Measurements from ENCODE around the gene PTPRJ. TPM values are rescaled to one million over a fixed set of nuclear protein-coding genes. Genes with fewer than 3 reads are reported as not detected.

Gene PTPRJ
- total RNA-seq, 1 donor from 2014 or later = 34.9 TPM

DNA sequence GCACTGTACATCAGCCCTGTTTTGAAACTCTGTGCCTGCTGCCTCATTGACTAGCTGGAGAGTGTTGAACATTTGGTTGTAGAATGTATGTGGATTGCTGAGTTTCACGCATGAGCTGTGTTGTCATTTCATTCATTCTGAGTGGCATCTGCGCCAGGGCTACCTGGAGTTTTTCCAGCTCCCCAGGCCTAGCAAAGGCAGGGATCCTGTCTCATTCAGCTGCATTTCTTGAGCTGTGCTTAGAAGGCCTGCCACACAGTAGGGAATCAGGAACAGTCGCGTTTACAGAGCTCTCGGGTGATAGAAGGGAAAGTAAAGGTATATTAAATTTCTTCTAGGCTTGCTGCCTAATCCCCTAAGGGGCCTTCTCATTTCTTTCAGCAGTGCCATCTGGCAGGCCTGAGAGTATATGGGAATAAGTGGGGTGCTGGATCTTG, 44.3 kb downstream of the PTPRJ start:
- no peak overlapping the region for H3K27ac ChIP-seq
- no peaks in the 10 kb centered on the region for H3K9me3 ChIP-seq
- H3K36me3 ChIP-seq = no peaks in the 10 kb centered on the region
- H3K4me1 ChIP-seq = peaks cover 11% of the 10 kb centered on the region
- no peaks in the 10 kb centered on the region for H3K27me3 ChIP-seq
- TF ChIP-seq, protein P1, sequence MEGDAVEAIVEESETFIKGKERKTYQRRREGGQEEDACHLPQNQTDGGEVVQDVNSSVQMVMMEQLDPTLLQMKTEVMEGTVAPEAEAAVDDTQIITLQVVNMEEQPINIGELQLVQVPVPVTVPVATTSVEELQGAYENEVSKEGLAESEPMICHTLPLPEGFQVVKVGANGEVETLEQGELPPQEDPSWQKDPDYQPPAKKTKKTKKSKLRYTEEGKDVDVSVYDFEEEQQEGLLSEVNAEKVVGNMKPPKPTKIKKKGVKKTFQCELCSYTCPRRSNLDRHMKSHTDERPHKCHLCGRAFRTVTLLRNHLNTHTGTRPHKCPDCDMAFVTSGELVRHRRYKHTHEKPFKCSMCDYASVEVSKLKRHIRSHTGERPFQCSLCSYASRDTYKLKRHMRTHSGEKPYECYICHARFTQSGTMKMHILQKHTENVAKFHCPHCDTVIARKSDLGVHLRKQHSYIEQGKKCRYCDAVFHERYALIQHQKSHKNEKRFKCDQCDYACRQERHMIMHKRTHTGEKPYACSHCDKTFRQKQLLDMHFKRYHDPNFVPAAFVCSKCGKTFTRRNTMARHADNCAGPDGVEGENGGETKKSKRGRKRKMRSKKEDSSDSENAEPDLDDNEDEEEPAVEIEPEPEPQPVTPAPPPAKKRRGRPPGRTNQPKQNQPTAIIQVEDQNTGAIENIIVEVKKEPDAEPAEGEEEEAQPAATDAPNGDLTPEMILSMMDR (IDR thresholded peaks at IDR 0.05) = no peak
- intact Hi-C loops (cut with DNase I) = no loop called here
- no peak for ATAC-seq
- no peak for DNase-seq
- no peak overlapping the region for H3K4me3 ChIP-seq

DNA sequence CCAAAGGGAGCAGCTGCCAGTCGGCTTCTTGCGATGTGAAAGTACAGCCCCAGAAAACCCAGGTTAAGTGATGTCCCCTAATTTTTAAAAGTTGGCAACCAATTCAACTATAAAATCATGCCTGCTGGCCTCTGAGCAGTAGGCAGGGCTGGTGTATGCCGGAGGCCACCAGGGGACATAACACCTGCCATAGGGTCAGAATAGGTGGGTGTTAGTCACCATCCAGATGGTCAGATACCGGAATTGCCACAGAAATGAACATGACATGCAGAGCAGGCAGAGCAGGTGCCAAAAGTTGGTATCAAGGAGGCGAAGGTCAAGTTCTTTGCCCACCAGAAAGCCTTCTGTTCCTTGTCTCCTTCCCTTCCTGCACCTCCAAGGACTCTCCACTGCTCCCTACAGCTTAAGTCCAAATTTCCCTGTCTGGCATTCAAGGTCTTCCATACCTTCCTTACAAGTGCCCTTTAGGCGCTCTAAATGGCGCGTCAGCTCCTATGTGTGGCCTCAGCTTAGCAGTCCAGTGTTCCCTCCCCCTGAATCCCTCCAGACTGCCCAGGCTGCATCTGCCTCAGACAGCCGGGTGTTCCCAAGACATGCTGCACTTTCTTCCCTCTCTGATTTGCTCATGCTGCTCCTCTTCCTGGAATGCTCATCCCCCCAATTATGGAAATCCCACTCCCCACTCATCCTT, 45.1 kb downstream of the PTPRJ start:
- Histone ChIP-seq H3K27ac (no peak overlapping the region), H3K27me3 (no peaks in the 10 kb centered on the region), H3K4me1 (peaks cover 17% of the 10 kb centered on the region), H3K4me3 (no peak overlapping the region), H3K36me3 (no peaks in the 10 kb centered on the region), H3K9me3 (no peaks in the 10 kb centered on the region)
- ATAC-seq = peak; percentile 37
- DNase-seq = no peak
- intact Hi-C loops (cut with DNase I) = no loop called here
- TF ChIP-seq, protein P1 (IDR thresholded peaks at IDR 0.05) = no peak

DNA sequence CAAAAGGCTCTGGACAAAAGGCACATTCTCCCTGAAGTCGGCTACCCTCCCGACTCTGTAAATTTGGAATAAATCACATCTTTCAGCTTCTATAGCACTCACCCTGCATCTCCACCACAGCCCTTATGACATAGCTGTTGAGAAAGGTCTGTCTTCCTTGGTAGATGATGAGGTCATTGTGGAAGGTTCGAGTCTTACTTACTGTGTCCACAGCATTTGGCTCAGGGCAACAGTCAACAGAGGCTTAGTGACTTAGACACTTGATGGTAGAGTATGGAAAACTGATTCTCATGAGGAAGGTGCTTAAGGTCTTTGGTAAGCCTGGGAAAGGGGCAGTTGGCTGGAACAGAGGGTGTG, 45.6 kb downstream of the PTPRJ start:
- TF ChIP-seq, protein P1 (IDR thresholded peaks at IDR 0.05) = no peak
- no peaks in the 10 kb centered on the region for H3K36me3 ChIP-seq
- H3K4me1 ChIP-seq = peaks cover 22% of the 10 kb centered on the region
- H3K4me3 ChIP-seq = no peak overlapping the region
- intact Hi-C loops (cut with DNase I) = no loop called here
- no peak overlapping the region for H3K27ac ChIP-seq
- DNase-seq (no peak), ATAC-seq (peak; percentile 78)
- no peaks in the 10 kb centered on the region for H3K9me3 ChIP-seq
- H3K27me3 ChIP-seq = no peaks in the 10 kb centered on the region

DNA sequence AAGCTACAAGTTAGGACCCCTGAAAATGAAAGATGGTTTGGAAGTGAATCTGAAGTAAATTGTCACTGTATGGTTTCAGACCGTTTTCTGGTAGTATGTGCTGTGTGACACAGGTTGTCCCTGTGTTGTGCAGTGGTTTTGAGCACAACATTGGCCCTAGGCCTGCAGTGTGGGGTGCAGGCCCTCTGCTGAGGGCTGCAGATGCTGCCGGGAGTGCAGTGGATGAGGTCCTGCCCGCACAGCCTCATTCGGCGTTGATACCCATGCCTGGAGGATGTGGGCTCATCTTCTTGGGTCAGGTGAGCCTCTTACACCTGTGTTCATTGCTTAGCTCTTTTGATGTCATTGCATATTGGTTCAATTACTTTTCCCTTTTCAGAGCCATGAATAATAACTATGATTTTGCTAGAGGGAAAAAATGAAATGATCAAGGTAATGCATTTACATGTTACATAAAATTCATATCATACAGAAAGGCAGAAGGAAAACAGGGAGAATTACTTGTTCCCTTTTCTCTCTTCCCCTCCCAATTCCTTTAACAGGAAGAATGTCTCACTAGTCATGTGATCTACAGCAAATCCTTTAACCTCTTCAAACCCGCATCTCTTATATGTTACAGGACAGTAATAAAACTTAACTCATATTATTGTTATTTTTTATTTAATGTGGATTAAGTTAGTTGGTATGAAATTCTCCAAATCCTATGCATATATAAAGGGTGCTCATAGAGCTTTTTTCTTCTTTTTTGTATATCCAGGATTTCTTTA, 48.7 kb downstream of the PTPRJ start:
- no peak overlapping the region for H3K4me3 ChIP-seq
- H3K36me3 ChIP-seq = no peaks in the 10 kb centered on the region
- H3K27me3 ChIP-seq = no peaks in the 10 kb centered on the region
- H3K9me3 ChIP-seq = no peaks in the 10 kb centered on the region
- H3K27ac ChIP-seq = no peak overlapping the region
- no peak for ATAC-seq
- TF ChIP-seq, protein P1 (IDR thresholded peaks at IDR 0.05) = no peak
- peaks cover 29% of the 10 kb centered on the region for H3K4me1 ChIP-seq
- no peak for DNase-seq
- intact Hi-C loops (cut with DNase I) = no loop called here

DNA sequence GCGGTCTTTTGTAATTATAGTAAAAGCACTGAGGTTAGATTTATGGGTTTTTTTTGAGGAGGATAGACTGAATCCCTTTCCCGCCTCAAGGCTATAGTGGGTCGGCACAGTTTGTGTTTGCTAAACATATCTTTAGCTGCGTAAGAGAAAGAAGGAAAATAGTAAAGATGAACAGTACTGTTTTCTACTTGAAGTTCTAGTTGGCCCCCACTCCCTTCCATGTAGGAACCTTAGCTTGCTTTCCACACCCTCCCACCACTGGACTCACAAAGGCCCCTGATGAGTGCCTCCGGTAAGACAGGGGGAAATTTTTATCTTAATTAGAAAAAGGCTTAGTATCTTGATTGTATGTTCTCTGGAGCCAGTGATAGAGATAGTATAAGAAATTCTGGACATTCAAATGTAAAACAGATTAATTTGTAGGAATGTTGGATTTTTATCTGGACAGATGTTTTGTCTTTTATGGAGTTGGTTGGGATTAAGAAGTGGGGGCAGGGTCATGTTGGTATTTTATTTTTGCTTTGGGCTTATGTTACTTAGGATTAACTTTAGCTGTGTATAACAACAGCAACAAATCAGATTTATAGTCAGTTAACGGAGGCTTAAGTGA, 49.4 kb downstream of the PTPRJ start:
- TF ChIP-seq, protein P1 (IDR thresholded peaks at IDR 0.05) = no peak
- H3K4me1 ChIP-seq = peaks cover 35% of the 10 kb centered on the region
- H3K4me3 ChIP-seq = no peak overlapping the region
- intact Hi-C loops (cut with DNase I) = no loop called here
- no peak overlapping the region for H3K27ac ChIP-seq
- no peaks in the 10 kb centered on the region for H3K36me3 ChIP-seq
- no peak for DNase-seq
- no peak for ATAC-seq
- no peaks in the 10 kb centered on the region for H3K9me3 ChIP-seq
- H3K27me3 ChIP-seq = no peaks in the 10 kb centered on the region
